Ishikawa (cell line): Measurements from ENCODE around the gene MERTK.

ENCODE experiments used
- CEBPB ChIP-seq: IDR thresholded peaks from 2 replicates; pipeline ENCODE4 v1.6.1; 2012
- CREB1 ChIP-seq: IDR thresholded peaks from 2 replicates; pipeline ENCODE4 v1.6.1; 2012; ENCODE audit warnings: low read depth
- EGR1 ChIP-seq: IDR thresholded peaks from 2 replicates; pipeline ENCODE4 v1.6.1; 2012
- EP300 ChIP-seq: IDR thresholded peaks from 2 replicates; pipeline ENCODE4 v1.6.1; 2012; ENCODE audit warnings: borderline replicate concordance
- FOXM1 ChIP-seq: IDR thresholded peaks from 2 replicates; pipeline ENCODE4 v1.6.1; 2012; ENCODE audit warnings: low read depth, borderline replicate concordance
- NFIC ChIP-seq: IDR thresholded peaks from 2 replicates; pipeline ENCODE4 v1.6.1; 2012
- RAD21 ChIP-seq: IDR thresholded peaks from 2 replicates; pipeline ENCODE4 v1.6.1; 2012; ENCODE audit warnings: low read depth
- TAF1 ChIP-seq: IDR thresholded peaks from 2 replicates; pipeline ENCODE4 v1.6.1; 2012; ENCODE audit warnings: low read depth, mild to moderate bottlenecking
- TCF12 ChIP-seq: IDR thresholded peaks from 2 replicates; pipeline ENCODE4 v1.6.1; 2012; ENCODE audit warnings: low read depth
- TEAD4 ChIP-seq: IDR thresholded peaks from 2 replicates; pipeline ENCODE4 v1.6.1; 2012
- YY1 ChIP-seq: IDR thresholded peaks from 2 replicates; pipeline ENCODE4 v1.6.1; 2012; ENCODE audit warnings: low read depth
- ZBTB7A ChIP-seq: IDR thresholded peaks from 2 replicates; pipeline ENCODE4 v1.6.1; 2012; ENCODE audit warnings: low read depth
- TF ChIP-seq, protein P1 (sequence below): IDR thresholded peaks from 2 replicates; pipeline ENCODE4 v1.6.1; 2012; ENCODE audit warnings: low read depth, mild to moderate bottlenecking
- TF ChIP-seq, protein P2 (sequence below): IDR thresholded peaks from 2 replicates; pipeline ENCODE4 v1.6.1; 2012
- TF ChIP-seq, protein P3 (sequence below): IDR thresholded peaks from 2 replicates; pipeline ENCODE4 v1.6.1; 2012

MERTK gene

DNA sequence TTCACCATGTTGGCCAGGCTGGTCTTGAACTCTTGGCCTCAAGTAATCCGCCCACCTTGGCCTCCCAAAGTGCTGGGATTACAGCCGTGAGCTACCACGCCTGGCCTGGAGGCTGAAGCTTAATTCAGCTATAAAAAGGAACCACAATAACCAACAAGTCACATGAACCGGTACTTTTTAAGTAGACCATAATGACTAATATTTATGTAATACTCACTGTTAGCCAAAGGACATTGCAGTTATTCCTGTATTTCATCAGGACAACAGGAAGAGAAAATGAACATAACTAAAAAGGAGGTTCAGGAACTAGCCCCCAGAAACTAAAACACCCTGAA, 107.6 kb downstream of the MERTK start:
- no peak for TF ChIP-seq TCF12

DNA sequence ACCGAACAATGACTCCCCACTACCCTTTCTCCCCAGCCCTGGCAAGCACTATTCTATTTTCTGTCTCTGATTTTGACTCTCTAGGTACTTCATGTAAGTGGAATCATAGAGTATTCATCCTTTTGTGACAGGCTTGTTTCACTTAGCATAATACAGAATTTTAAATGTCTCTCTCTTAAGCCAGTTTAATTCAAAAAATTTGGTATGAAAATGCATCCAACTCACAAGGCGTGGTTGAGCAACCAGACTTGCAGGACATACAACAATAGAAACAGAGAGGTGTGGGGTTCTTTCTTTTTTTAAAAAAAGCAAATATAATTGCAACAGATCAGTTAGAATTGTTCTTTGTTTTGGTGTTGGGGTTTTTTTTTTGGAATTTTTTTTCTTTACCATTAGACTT, 109.1 kb downstream of the MERTK start:
- TF ChIP-seq EGR1 = no peak

DNA sequence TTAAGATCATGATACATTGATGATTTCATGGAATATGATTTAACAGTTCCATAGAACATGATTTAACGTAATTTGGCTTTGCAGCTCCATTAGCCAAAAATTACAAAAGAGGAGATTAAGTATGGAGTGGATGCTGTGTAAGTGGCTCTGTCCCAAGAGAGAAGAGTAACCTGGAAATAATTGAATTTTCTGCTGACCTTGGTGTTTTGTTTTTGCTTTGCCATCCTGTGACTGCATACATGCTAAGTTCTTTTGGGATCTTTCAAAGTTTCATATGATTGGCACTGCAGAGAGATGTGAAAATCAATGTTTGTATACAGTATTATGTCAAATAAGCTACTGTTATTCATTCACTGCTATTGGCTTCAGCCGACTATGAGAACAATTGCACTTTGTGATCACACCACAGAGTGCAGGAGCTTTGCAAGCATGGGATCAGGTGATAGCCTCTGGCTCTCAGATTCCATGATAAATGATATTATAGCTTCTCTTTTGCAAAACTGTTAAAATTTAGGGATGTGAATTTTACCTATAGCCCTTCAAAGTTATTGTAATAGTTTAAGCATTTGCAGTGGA, 110.6 kb downstream of the MERTK start:
- TF ChIP-seq FOXM1 = no peak
- TF ChIP-seq TAF1 = no peak
- no peak for TF ChIP-seq RAD21
- TF ChIP-seq, protein P1, sequence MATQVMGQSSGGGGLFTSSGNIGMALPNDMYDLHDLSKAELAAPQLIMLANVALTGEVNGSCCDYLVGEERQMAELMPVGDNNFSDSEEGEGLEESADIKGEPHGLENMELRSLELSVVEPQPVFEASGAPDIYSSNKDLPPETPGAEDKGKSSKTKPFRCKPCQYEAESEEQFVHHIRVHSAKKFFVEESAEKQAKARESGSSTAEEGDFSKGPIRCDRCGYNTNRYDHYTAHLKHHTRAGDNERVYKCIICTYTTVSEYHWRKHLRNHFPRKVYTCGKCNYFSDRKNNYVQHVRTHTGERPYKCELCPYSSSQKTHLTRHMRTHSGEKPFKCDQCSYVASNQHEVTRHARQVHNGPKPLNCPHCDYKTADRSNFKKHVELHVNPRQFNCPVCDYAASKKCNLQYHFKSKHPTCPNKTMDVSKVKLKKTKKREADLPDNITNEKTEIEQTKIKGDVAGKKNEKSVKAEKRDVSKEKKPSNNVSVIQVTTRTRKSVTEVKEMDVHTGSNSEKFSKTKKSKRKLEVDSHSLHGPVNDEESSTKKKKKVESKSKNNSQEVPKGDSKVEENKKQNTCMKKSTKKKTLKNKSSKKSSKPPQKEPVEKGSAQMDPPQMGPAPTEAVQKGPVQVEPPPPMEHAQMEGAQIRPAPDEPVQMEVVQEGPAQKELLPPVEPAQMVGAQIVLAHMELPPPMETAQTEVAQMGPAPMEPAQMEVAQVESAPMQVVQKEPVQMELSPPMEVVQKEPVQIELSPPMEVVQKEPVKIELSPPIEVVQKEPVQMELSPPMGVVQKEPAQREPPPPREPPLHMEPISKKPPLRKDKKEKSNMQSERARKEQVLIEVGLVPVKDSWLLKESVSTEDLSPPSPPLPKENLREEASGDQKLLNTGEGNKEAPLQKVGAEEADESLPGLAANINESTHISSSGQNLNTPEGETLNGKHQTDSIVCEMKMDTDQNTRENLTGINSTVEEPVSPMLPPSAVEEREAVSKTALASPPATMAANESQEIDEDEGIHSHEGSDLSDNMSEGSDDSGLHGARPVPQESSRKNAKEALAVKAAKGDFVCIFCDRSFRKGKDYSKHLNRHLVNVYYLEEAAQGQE = no peak
- TF ChIP-seq, protein P2, sequence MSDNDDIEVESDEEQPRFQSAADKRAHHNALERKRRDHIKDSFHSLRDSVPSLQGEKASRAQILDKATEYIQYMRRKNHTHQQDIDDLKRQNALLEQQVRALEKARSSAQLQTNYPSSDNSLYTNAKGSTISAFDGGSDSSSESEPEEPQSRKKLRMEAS = no peak
- TF ChIP-seq CREB1 = no peak
- TF ChIP-seq EGR1 = no peak
- TF ChIP-seq YY1 = no peak
- TF ChIP-seq, protein P3, sequence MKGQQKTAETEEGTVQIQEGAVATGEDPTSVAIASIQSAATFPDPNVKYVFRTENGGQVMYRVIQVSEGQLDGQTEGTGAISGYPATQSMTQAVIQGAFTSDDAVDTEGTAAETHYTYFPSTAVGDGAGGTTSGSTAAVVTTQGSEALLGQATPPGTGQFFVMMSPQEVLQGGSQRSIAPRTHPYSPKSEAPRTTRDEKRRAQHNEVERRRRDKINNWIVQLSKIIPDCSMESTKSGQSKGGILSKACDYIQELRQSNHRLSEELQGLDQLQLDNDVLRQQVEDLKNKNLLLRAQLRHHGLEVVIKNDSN = no peak
- TF ChIP-seq NFIC = no peak
- no peak for TF ChIP-seq CEBPB
- no peak for TF ChIP-seq ZBTB7A
- no peak for TF ChIP-seq EP300
- no peak for TF ChIP-seq TCF12
- no peak for TF ChIP-seq TEAD4

DNA sequence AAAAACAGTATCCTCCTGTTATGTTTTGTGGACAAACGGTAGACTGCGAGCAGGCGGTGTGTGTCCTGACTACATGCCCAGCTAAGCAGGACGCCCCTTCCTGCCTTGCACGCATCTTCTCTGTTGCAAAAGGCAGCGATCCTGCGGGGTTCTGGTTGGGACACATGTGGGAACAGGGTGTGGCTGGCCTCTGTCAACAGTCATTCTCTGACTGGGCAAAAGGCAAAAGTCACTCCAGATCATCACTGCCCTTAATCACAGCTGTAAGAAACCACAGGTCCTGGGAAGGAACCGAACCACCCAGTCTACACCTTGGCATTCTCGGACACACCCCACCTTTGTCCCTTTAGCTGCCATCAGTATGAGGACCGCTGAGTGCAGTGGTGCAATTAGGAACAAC, 112.3 kb downstream of the MERTK start:
- TF ChIP-seq RAD21 = no peak
- TF ChIP-seq NFIC = no peak
- TF ChIP-seq, protein P3 = no peak

DNA sequence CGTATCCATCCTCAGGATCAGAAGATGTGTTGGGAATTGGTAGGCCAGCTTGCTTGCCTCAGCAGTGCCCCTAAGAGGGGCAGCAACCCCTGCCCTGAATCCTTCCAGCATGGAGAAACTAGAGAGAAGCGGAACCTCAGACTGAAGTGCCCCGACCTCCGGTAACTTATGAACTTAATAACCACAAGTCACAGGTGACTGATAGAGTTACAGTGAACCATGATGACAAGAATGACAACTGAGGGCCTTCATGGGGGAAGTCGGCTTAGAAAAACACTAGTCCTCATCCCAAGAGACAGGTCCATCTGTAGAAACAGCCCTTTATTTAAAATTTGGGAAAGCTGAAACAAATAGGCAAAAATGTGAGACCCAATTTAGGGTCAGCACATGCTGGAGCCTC, 114.1 kb downstream of the MERTK start:
- TF ChIP-seq CEBPB (no peak), FOXM1 (no peak), CREB1 (no peak), EP300 (no peak), TEAD4 (no peak), TAF1 (no peak), RAD21 (no peak), NFIC (no peak), ZBTB7A (no peak), TCF12 (no peak)
- TF ChIP-seq, protein P3 = no peak

DNA sequence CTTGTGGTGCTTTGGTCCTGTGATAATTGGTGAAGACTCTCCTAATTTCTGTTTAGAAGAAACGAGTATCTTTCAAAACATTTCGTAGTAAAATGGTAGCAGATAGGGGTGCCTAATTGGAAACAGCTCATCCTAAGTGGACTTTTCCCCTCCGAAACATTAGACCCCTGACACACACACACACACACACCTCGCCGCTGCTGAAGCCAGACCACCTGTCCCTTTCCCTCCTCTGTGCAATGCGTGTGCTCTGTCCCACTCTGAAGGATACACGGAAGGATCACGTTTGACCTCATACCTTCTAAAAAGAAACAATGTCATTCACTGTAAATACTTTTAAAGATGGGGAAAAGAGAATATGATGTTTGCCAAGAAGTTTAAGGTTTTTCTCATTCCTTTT, 120.4 kb downstream of the MERTK start:
- TF ChIP-seq, protein P1 = no peak
- TF ChIP-seq TCF12 = no peak
- TF ChIP-seq, protein P3 = no peak
- no peak for TF ChIP-seq YY1
- TF ChIP-seq CREB1 = no peak
- TF ChIP-seq, protein P2 = no peak
- TF ChIP-seq EGR1 = no peak
- no peak for TF ChIP-seq EP300
